Vagina (tissue), 1 donor: Measurements from ENCODE around the gene FAM236C. TPM values are rescaled to one million over a fixed set of nuclear protein-coding genes. Genes with fewer than 3 reads are reported as not detected.

ENCODE experiments used
- total RNA-seq: library from RNA; depleted of rRNA; stranded (reverse); fragments of >200 nt; gene quantifications from one replicate; pipeline ENCODE4 v1.2.3, GENCODE V29; 2016

FAM236C gene
- total RNA-seq, 1 donor from 2014 or later = not detected

Other genes starting within 250 kb of the FAM236C start
- 5.2 TPM for gene PHKA1, start 198.3 kb upstream of the FAM236C start, total RNA-seq
- not detected for gene DMRTC1B, start 135.7 kb upstream of the FAM236C start, total RNA-seq
- gene FAM236B, start 130.0 kb upstream of the FAM236C start, total RNA-seq = not detected
- not detected for gene FAM236D, start 104.4 kb upstream of the FAM236C start, total RNA-seq
- gene FAM236A, start 25.6 kb downstream of the FAM236C start, total RNA-seq = not detected
- 2.2 TPM for gene DMRTC1, start 31.2 kb downstream of the FAM236C start, total RNA-seq
- not detected for gene PABPC1L2B, start 90.3 kb downstream of the FAM236C start, total RNA-seq
- not detected for gene PABPC1L2A, start 166.9 kb downstream of the FAM236C start, total RNA-seq